Measurements from ENCODE around the gene MICALL1.

MICALL1 gene

GRCh38 chr22:37906364-37907008 lies 389 bp downstream of the MICALL1 start:
- DNase-seq: no peak

DNA sequence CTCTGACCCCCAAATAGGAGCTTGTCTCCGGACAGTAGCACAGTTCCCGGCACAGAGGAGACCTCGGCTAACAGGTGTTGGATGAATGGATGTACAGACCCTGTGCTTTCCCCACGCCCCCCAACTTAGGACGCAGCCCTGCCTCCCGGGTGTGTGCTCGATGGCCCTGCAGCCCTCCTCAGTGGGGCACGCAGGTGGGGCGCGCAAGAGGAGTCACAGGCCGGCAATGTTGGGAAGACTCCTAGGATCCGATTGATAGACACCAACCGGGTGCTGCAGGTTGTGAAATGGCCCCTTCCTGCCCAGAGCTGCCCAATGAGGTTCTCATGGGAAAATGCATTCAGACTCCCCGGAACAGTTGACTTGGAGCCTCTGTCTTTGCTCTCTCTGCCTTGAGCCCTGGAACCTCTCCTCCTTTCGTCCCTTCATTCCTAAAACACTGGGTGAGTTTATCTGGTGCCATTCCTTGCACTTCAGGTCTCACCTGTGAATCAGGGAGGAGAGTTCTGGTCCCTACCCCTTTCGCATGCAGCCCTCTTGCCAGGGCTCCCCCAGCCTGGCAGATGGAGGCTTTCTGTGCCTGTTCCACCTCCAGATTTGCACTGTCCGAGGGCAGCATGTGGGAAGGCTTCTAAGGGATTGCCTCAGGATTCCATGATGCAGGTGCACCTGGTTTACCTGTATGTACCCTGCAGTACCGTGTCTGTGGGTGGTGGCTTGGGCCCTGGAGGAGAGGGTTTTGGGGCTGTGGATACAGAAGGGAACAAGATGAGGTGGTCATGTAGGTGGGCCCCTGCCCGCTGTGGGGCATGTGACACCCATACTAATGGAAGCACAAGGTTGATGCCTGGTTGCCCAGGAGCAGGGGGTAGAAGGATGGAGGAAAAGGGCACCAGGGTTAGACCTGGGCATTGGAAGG lies 1.2 kb downstream of the MICALL1 start:
- DNase-seq: no peak

GRCh38 chr22:37909766-37910165 lies 3.7 kb downstream of the MICALL1 start:
- DNase-seq: no peak

DNA sequence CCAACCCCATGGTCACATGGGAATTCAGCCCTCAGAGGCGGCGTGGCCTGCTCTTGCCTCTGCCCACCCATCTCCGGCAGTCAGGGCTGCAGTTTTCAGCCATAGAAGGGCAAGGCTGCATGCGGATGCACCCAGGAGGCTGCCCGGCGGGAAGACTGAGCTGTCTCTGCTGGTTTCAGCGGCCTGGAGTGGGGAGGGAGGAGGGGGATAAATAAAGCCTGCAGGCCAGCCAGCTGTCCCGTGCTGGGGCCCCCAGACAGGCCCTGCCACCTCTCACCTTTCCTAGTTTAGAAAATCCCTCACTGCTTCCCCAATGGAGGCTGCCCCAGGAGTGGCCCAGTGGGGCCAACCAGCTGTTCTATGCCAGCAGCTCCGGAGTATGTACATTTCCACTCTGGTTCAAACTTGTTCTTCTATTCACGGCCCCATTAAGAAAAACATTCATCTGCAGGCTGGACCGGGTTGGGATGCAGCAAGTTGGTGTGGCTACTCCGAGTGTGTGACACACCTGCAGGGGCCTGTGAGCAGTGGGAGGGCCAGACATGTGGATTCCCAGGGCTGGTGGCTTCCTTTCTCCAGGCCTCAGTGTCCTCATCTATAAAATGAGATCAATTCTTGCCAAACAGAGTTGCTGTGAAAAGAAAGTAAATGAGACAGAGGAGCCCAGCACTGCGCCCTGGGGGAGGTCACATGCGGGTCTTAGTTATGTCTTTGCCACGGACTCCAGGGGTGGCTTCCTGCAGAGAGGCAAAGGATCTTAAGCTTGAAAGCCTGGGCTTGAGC lies 5.0 kb downstream of the MICALL1 start:
- DNase-seq: no peak

GRCh38 chr22:37911697-37912096 lies 5.6 kb downstream of the MICALL1 start:
- no peak for DNase-seq

- DNase-seq: no peak
These were observed 6.1 kb downstream of the MICALL1 start for GRCh38 chr22:37912171-37912570.

DNA sequence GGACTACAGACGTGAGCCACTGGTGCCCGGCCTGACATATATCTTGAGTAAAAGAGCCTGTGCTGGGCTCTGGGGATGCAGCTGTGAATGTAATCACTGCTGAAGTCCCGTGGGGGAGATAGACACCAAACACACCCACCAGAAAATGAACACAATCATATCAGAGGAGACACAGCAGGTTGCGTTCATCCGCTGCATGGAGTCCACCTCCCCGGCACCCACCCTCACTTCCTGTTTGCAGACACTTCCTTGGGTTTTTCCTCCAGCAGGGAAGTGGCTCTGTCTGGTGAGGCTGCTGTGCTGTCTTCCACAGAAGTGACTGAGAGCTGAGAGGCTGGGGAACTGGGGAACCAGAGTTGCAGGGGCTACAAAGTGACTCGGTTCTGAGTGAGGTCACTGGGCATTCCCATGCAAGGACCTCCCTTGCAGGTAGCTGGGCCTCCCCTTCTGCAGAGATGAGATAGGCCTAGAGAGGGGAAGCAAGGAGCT lies 7.2 kb downstream of the MICALL1 start:
- DNase-seq: no peak

- no peak for DNase-seq
These were observed 10.2 kb downstream of the MICALL1 start for GRCh38 chr22:37916311-37916710.

GRCh38 chr22:37917874-37918548 lies 11.9 kb downstream of the MICALL1 start:
- DNase-seq: no peak

- no peak for DNase-seq
These were observed 12.6 kb downstream of the MICALL1 start for GRCh38 chr22:37918580-37919270.

- no peak for DNase-seq
These were observed 14.0 kb downstream of the MICALL1 start for GRCh38 chr22:37920126-37920525.

- no peak for DNase-seq
These were observed 16.1 kb downstream of the MICALL1 start for GRCh38 chr22:37922191-37922590.

DNA sequence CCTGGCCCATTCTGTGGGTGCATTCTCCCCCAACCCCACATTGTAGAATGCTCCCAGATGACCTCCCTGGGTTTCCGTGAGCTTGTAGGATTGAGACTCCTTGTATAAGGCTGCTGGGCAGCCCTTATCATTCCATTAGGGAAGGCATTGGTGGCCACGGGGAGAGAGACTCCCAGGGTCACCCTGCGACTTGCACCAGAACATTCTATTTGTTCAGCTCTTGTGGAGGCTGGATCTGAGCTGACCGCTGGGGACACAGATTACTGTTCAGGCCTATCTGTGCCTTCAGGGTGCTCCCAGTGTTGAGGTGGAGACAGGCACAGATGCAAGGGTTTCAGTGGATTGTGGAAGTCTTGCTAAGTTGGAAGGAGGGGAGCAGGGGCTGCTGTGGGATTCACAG lies 17.8 kb downstream of the MICALL1 start:
- DNase-seq: no peak

GRCh38 chr22:37924386-37925065 lies 18.4 kb downstream of the MICALL1 start:
- no peak for DNase-seq

- DNase-seq: no peak
These were observed 19.2 kb downstream of the MICALL1 start for GRCh38 chr22:37925330-37925729.

- DNase-seq: no peak
These were observed 19.7 kb downstream of the MICALL1 start for GRCh38 chr22:37925767-37926166.

DNA sequence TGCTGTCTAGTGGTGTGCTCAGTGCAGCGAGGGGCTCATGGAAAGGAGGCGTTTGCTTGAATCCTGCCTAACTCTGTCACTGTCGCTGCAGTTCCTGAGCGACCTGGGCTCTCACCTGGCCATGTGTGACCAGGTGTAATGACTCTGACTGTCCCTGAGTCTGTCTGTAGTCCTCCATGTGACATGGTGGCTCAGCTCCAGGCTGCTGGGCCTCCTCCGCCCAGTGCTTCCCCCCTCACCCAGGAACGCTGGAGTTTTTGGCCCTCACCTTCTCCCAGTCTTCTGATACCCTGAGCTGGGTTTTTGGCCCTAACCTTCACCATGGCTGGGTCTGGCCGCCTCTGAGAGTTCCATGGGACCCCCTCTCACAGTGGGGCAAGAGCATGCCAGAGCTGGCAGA lies 20.3 kb downstream of the MICALL1 start:
- DNase-seq: no peak

- no peak for DNase-seq
These were observed 20.9 kb downstream of the MICALL1 start for GRCh38 chr22:37926771-37927636.

- no peak for DNase-seq
These were observed 21.5 kb downstream of the MICALL1 start for GRCh38 chr22:37927637-37927936.

- no peak for DNase-seq
These were observed 23.3 kb downstream of the MICALL1 start for GRCh38 chr22:37929390-37929789.

All from NCI-H82 (cell line).